HL-60/S4 (cell line): ENCODE measurements around the gene PCBP3.

Experiments
- in situ Hi-C: fragments of 300-500 bp; cut with MboI; formaldehyde crosslinking; loops from 2 replicates; pipeline ENCODE4 v1.14.3; 2022; ENCODE audit warnings: low sequenced_read_pairs

Gene PCBP3

DNA sequence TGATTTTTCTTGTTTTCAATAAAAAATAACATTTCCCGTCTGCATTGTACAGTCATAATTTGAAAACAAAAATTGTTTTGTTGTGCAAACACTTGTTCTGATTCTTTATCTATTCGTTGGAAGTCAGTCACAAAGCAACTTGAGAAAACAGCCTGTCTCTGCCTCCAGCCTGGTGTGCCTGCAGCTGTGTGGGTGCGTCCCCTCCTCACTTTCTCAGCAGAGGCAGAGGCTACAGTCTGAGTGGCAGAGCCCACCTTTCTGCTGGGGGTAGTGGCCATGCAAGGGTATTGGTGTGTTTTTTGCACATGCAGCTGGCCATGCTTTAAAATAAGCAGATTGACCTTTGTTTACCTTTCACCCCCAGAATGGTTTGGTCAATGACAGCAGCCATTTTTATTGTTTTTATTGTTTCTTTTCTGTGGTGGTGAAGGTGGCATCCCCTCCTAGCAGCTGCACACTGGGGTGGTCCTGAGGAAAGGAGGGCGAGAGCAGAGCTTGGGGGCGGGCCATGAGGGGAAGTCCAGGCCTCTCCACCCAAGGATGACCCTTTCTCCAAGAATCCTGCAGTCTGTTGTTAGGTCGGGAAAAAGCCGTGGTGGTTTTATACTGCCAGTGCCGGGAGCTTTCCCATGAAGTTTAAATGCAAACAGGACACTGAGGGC lies 159.6 kb downstream of the PCBP3 start:
- in situ Hi-C loops = loop anchor here (25.0 kb wide), 2 partner anchors 241 to 341 kb away; no protein-coding TSS in a partner anchor

DNA sequence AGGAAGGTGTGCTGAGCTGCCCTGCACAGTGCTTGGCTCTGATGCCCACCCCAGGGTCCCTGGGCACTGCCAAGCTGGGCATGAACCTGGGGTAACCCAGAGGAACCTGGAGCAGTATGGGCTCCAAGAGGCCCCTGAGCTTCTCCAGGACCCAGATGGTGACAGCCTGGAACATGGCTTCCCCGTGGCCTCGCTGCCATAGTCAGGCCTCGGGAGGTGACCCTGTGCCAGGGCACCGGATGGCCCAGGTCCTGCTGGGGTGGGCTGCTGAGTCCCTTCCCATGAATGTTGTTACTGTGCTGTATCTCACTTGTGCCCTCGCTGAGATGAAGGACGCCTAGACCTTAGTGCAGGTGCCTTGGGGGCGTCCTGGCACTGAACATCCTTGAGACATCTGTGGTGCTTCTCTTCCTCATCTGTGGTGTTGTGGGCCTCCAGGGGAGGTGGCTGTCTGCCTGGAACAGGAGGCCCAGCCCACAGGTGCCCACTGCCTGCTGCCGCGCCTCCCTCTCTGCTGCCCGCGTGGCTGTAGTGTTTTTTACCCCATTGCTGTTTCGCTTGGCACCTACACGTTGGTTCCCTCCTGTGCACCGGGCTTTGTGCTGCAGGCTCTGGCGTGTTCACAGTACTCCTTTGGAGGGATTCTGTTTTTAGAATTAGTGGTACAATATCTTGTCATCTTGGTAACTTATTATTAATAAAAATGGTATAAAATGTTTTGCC lies 160.3 kb downstream of the PCBP3 start:
- in situ Hi-C loops = loop anchor here (25.0 kb wide), 2 partner anchors 241 to 341 kb away; no protein-coding TSS in a partner anchor

DNA sequence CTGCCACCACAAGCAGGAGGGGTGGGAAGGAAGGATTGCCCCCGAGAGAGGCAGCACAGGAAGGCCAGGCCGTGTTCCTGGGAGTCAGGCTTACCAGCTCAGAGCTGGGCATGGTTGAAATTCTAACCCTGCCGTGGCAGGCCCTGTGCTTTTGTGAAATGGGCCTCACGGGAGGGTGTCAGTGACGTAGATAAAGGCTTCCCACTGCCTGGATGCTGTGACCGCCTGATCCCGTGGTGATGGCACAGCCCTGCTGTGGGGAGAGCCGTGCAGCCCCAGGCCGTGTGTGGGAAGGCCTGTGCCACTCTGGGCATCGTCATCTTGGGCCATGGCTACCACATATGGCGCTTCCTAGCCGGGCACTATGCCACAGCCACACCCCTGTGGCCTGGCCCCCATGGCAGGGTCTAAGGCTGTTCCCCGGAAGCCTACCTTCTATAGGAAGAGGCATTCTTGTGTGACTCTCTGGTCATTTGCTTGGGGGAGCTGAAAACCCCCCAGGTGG lies 161.3 kb downstream of the PCBP3 start:
- in situ Hi-C loops = loop anchor here (25.0 kb wide), 2 partner anchors 243 to 343 kb away; no protein-coding TSS in a partner anchor

DNA sequence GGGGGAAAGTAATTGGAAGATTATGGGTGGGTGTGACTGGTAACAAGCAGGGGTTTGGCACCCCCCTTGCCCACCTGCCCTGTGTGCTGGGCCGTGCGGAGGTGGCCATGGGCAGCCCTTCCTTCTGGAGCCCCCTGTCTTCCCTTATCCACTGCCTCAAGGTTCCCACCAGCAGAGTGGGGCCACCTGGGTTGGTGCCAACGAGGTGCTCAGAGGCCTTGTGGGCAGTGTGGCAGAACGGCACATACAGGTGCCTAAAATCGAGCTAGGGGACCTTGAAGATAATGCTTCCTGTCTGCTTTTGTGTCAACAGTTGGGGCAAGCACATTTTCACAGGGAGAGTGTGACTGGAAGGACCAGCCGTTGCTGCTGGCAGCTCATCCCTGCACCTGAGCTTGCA lies 161.8 kb downstream of the PCBP3 start:
- in situ Hi-C loops = loop anchor here (25.0 kb wide), 2 partner anchors 243 to 343 kb away; no protein-coding TSS in a partner anchor

DNA sequence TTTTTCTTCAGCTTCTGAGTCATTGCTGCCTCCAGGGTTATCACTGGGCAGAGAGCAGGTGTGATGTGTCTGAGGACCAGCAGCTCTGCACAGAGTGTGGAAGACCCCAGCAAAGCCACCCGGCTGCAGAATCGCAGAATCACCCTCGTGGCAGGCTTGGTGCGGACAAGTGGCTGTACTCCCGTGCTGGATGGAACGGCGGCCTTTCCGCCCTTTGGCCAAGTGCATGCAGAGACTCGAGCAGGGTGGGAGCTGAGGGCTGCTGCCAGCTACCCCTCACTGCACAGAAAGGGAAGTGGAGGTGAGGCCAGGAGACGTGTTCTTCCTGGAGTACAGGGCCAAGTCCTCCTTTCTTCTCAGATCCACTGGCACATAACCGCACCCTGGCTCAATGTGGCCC lies 162.5 kb downstream of the PCBP3 start:
- in situ Hi-C loops = loop anchor here (25.0 kb wide), 2 partner anchors 244 to 344 kb away; no protein-coding TSS in a partner anchor

DNA sequence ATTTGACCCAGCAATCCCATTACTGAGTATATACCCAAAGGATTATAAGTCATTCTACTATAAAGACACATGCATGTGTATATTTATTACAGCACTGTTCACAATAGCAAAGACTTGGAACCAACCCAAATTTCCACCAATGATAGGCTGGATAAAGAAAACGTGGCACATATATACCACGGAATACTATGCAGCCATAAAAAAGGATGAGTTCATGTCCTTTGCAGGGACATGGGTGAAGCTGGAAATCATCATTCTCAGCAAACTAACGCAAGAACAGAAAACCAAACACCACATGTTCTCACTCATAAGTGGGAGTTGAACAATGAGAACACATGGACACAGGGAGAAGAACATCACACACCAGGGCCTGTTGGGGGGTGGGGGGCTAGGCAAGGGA lies 165.1 kb downstream of the PCBP3 start:
- in situ Hi-C loops = loop anchor here (25.0 kb wide), 2 partner anchors 246 to 346 kb away; no protein-coding TSS in a partner anchor

DNA sequence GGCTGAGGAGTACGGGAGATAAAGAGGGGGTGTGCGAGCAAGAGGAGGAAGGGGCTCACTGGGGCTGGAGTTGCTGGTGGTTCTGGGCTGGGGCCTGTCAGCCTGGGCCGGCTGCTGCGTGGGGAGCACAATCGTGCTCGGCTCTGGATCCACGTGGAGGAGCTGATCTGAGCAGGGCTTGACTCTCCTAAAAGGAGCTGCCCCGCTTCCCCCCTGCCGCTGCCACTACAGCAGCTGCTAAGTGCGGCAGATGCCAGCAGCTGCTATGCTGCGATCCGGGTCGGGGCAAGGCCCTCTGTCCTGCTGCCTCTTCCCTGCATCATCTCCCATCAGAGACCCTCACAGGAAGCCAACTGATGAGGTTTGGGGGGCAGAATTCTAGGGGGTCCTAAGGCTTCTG lies 165.9 kb downstream of the PCBP3 start:
- in situ Hi-C loops = loop anchor here (25.0 kb wide), 2 partner anchors 247 to 347 kb away; no protein-coding TSS in a partner anchor

DNA sequence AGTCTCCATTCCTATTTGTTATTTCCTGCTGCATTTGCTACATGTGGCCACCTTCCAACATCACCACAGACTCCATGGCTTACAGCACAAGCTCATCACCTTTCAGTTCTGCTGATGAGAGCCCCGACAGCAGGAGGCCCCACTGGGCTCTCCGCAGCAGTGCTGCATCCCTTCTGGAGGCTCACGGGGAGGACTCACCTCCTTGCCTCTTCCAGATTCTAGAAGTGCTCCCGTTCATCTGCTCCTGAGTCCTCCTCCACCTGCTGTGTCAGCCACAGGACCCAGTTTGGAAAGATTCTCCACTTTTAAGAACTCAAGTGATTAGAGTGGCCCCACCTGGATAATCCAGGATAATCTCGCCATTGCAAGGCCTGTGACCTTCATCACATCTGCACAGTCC lies 167.6 kb downstream of the PCBP3 start:
- in situ Hi-C loops = loop anchor here (25.0 kb wide), 2 partner anchors 249 to 349 kb away; no protein-coding TSS in a partner anchor

DNA sequence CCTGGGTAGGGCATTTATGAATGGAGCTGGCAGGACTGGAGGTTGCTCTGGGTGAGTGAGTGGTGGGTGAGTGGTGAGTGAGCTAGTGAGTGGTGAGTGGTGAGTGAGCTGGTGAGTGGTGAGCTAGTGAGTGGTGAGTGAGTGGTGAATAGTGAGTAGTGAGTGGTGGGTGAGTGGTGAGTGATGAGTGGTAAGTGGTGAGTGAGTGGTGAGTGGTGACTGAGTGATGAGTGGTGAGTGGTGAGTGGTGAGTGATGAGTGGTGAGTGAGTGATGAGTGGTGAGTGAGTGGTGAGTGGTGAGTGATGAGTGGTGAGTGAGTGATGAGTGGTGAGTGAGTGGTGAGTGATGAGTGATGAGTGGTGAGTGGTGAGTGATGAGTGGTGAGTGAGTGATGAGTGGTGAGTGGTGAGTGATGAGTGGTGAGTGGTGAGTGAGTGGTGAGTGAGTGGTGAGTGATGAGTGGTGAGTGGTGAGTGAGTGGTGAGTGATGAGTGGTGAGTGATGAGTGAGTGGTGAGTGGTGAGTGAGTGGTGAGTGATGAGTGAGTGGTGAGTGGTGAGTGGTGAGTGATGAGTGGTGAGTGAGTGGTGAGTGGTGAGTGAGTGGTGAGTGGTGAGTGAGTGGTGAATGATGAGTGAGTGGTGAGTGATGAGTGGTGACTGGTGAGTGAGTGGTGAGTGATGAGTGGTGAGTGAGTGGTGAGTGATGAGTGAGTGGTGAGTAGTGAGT lies 170.8 kb downstream of the PCBP3 start:
- in situ Hi-C loops = loop anchor here (25.0 kb wide), 2 partner anchors 252 to 352 kb away; no protein-coding TSS in a partner anchor

DNA sequence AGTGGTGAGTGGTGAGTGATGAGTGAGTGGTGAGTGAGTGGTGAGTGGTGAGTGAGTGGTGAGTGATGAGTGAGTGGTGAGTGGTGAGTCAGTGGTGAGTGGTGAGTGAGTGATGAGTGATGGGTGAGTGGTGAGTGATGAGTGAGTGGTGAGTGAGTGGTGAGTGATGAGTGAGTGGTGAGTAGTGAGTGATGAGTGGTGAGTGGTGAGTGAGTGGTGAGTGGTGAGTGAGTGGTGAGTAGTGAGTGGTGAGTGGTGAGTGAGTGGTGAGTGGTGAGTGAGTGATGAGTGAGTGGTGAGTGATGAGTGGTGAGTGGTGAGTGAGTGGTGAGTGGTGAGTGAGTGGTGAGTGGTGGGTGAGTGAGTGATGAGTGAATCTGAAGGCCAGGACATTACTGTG lies 172.3 kb downstream of the PCBP3 start:
- in situ Hi-C loops = loop anchor here (25.0 kb wide), 2 partner anchors 253 to 353 kb away; no protein-coding TSS in a partner anchor

DNA sequence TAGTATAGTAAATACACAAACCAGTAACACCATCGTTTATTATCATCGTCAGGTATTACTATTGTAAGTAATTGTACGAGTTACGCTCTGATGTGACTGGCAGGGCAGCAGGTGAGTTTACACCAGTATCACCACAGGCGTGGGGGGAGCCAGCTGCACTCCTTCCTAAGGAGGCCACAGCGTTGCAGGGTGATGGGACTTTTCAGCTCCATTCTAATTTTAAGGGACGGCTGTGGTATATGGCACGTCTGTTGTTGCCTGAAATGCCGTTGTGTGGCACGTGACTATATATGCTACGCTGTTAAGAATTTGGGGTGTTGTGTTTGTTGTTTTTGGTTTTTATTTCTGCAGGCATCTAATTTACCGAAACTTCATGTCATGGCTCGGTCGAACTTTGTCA lies 173.3 kb downstream of the PCBP3 start:
- in situ Hi-C loops = loop anchor here (25.0 kb wide), 2 partner anchors 254 to 354 kb away; no protein-coding TSS in a partner anchor

DNA sequence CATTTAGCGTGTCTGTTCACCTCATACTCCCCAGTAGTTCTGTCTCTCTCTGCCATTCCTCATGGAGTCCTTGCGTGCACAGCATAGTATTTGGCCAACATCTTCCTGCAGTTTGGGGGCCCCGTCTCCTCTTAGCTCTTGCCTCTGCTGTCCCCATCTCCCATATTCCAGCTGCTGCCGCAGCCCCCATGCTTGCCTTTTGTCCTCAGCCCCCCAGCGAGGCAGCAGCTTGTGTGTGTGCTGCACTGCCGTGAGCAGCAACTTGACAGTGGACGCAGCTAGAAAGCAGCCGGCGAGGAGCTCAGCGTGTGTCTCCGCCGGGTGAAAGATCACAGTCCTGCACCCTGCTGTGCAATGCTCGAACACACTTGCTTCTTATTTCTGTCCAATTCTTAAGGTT lies 173.8 kb downstream of the PCBP3 start:
- in situ Hi-C loops = loop anchor here (25.0 kb wide), 2 partner anchors 255 to 355 kb away; no protein-coding TSS in a partner anchor

DNA sequence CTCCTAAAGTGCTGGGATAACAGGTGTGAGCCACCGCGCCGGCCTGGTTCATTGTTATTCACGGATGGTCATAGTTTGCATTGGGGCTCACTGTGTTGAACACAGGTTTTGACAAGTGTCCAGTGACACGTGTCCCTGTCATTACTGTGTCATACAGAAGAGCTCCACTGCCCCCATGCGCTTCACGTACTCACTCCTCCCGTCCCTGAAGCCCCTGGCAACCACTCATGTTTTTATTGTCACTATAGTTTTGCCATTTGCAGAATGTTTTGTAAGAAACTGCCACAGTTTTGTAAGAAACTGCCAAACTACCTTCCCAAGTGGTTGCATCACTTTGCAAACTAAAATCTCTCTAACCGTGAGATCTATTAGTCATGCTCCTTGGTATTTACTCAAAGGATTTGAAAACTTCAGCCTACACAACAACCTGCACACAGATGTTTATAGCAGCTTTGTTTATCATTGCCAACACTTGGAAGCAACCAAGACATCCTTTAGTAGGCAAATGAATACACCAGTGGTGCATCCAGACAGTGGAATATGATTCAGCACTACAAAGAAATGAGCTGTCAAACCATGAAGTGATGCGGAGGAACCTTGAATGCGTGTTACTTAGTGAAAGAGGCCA lies 174.9 kb downstream of the PCBP3 start:
- in situ Hi-C loops = loop anchor here (25.0 kb wide), 2 partner anchors 256 to 356 kb away; no protein-coding TSS in a partner anchor

DNA sequence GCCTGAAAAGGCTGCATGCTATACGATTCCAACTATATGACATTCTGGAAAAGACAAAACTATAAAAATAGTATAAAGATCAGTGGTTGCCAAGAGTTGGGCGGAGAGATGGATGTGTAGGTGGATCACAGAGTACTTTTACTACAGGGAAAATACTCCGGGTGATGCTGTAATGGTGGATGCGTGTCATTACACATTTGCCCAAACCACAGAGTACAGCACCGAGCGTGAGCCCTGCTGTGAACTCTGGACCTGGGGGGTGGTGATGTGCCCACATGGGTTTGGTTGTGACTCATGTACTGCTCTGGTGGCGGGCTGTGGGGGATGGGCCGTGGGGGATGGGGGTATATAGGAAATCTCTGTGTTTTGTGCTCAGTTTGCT lies 175.4 kb downstream of the PCBP3 start:
- in situ Hi-C loops = loop anchor here (25.0 kb wide), 2 partner anchors 257 to 357 kb away; no protein-coding TSS in a partner anchor

DNA sequence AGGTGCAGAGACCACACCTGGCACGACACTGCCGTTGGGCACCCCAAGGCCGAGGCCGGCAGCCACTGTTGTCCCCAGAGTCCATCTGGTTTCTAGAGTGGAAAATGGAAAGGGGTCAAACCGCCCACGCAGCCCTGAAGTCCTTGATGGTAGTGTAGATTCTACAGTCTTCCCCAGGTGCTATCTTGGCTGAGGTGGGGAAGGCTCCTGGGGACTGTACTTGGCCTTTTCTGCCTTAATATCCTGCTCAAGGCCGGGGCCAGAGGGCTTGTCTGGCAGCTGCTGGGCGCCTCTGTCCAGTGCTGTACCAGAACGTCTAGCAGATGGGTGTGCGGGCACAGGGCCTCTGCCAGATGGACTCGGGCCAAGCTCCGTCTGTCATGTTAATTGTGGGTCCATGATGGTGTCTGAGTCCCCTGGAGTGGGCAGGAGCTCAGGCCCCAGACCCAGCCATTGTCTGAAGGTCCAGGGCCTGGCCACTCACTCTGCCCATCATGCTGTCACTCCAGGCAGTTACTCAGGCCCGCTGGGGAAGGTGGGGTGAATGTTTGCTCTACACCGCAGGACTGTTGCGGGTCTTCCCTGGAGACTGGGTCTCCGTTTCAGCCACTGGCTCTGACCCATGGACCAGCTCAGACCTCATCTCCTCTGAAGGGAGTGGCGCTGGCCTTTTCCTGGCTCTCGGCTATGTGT lies 176.1 kb downstream of the PCBP3 start:
- in situ Hi-C loops = loop anchor here (10.0 to 25.0 kb wide), 3 partner anchors 257 to 675 kb away; no protein-coding TSS in a partner anchor

DNA sequence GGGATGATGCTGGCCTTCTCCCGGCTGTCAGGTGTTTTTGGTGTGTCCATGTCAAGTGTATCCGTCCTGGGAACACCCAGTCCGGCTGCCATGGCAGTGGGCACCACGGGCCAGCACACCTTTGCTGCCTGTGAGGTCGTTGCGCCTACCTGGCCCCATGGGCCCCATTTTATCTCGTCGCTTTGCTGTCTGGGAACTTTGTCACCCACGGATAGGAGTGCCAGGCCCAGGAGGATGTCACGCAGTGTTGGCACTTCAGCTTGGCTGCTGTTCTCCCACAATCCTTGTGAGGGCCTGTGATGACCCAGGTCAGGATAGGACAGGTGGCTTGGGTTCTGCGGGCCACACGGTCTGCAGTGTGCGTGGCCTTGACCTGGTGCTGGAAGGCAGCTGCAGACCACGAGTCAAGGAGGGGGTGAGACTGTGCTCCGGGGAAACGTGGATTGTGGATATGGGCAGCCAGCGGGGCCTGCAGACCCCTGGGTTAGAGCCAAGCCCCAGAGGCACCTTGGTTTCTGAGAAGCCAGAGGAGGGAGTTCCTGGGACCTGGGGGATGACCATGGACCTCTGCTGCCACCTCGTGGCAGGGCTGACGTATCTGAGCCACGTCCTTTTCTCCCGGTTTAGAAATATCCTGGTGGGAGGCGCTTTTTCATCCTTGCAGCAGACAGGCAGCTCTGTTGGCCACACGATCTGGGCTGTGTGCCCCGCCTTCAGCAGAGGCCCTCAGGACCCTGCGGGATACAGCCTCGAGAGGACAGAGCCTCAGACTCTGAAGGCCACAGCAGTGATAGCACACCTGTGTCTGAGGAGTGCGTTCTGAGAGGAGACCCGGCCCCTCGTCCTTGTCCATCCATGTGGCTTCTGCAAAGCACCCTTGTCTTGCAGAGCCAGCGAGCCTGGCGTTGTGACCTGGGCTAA lies 176.9 kb downstream of the PCBP3 start:
- in situ Hi-C loops = loop anchor here (10.0 to 25.0 kb wide), 3 partner anchors 258 to 676 kb away; no protein-coding TSS in a partner anchor

DNA sequence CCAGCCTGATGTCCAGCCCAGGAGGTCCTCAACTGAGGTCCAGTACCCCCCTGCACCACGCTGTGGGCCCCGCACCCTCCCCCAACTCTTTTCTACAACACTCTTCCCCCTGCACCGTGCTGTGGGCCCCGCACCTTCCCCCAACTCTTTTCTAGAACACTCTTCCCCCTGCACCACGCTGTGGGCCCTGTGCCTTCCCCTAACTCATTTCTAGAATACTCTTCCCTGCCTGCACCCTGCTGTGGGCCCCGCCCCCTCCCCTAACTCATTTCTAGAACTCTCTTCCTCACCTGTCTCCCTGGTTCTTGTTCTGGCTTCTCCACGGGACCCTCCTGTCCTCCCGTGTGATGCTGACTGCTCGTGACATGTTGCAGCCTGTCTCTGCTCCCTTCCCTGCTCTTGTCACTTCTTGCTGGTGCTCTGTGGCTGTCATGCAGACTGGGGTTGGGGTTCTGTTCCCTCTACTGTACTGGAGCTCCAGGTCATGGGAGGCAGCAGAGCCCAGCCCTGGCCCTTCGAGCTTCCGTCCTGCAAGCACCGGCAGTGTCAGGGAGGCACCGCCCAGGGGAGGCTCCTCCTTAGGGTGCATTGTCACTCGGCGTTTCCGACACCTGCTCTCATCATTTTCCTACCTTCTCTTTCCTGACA lies 177.9 kb downstream of the PCBP3 start:
- in situ Hi-C loops = loop anchor here (10.0 to 25.0 kb wide), 3 partner anchors 259 to 677 kb away; no protein-coding TSS in a partner anchor

DNA sequence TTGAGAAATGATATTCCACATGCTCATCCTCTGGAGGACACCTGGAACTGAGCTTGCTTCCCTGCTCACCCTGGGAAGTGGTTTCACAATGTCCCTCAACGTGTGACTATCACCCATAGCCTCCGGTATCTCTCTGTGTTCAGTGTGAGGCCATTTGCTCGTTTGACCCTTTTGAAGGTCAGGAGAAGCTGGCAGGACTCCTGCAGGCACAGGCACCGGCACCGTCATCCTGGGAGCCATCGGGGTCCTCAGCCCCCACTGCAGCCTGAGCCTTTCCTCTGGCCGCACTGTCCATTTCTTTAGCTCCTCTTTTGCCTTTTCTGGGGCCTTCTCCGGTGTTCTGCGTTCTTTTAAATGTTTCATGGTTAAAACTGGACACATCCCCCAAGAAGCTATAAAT lies 178.5 kb downstream of the PCBP3 start:
- in situ Hi-C loops = loop anchor here (10.0 to 25.0 kb wide), 3 partner anchors 260 to 677 kb away; no protein-coding TSS in a partner anchor
